SKM-1 (cell line): ENCODE data around the gene TRIM26.
"Not testable (repeated sequence)": the region's sequence is repeated elsewhere in the genome, so short reads cannot be mapped to it uniquely, and the experiment has no call there.

Experiments used
- DNase-seq: peaks from one replicate; lab custom pipeline; 2025; ENCODE audit not compliant: unreplicated experiment; lab: John Stamatoyannopoulos, UW

The TRIM26 gene, protein sequence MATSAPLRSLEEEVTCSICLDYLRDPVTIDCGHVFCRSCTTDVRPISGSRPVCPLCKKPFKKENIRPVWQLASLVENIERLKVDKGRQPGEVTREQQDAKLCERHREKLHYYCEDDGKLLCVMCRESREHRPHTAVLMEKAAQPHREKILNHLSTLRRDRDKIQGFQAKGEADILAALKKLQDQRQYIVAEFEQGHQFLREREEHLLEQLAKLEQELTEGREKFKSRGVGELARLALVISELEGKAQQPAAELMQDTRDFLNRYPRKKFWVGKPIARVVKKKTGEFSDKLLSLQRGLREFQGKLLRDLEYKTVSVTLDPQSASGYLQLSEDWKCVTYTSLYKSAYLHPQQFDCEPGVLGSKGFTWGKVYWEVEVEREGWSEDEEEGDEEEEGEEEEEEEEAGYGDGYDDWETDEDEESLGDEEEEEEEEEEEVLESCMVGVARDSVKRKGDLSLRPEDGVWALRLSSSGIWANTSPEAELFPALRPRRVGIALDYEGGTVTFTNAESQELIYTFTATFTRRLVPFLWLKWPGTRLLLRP

GRCh38 chr6:30212865-30213666 is at the start of gene TRIM26:
TRIM26 (minus strand) TSS chr6:30213406; CDS start chr6:30199103, 14,303 bp downstream.
- peak; percentile 96 for DNase-seq

DNA sequence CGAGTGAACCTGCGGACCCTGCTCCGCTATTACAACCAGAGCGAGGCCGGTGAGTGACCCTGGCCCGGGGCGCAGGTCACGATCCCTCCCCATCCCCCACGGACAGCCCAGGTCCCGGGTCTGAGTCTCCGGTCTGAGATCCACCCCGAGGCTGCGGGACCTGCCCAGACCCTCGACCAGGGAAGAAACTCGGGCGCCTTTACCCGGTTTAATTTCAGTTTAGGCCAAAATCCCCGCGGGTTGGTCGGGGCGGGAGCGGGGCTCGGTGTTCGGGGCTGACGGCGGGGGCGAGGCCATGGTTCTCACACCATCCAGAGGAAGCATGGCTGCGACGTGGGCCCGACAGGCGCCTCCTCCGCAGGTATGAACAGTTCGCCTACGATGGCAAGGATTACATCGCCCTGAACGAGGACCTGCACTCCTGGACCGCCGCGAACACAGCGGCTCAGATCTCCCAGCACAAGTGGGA is 46.9 kb upstream of the TRIM26 start:
- no peak for DNase-seq

DNA sequence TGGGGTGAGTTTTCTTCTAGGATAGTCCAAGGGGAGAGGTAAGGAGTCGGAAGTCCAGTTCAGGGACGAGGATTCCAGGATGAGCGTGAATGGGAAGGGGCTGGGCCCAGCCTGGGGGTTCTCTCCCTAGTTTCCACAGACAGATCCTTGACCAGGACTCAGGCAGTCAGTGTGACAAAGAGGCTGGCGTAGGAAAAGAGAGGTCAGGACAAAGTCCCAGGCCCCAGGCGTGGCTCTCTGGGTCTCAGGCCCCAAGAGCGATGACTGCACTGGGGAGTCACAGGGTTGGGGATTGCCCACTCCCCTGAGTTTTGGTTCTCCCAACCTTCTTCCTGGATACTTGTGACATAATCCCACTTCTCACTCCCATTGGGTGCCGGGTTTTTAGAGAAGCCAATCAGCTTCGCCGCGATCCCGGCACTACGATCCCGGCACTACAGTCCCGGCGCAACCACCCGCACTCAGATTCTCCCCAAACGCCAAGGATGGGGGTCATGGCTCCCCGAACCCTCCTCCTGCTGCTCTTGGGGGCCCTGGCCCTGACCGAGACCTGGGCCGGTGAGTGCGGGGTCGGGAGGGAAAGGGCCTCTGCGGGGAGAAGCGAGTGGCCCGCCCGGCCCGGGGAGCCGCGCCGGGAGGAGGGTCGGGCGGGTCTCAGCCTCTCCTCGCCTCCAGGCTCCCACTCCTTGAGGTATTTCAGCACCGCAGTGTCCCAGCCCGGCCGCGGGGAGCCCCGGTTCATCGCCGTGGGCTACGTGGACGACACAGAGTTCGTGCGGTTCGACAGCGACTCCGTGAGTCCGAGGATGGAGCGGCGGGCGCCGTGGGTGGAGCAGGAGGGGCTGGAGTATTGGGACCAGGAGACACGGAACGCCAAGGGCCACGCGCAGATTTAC is 46.2 kb upstream of the TRIM26 start:
- peak; percentile 16 for DNase-seq

- no peak for DNase-seq
Observed at GRCh38 chr6:30258204-30258603, 45.0 kb upstream of the TRIM26 start.

- not testable (repeated sequence) for DNase-seq
Observed at GRCh38 chr6:30252417-30252816, 39.2 kb upstream of the TRIM26 start.

- no peak for DNase-seq
Observed at GRCh38 chr6:30244560-30244959, 31.4 kb upstream of the TRIM26 start.

DNA sequence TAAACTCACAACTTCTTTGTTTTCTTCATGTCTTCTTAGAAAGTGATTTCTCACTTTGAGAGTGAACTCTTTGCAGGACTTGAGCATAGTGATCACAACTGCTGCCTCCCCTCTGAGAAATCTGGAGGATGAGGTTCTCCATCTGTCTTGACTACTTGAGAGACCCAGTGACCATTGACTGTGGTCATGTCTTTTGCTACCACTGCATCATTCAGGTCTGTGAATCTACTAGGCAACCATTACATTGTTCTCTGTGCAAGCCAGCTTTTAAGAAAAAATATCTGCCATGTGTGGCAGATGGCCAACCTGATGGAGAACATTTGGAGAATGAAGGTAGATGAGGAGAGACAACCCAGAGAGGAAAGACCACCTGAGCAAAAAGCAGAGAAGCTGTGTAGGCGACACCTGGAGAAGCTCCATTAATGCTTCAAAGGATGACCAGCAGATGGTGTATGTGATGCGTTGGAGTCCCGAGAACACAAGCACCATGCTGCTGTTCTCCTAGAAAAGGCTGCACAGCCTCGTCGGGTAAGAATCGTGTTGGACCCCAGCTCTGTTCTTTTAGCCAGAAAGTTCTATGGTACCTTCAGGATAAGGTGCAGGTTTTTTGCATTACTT is 25.1 kb upstream of the TRIM26 start:
- no peak for DNase-seq

DNA sequence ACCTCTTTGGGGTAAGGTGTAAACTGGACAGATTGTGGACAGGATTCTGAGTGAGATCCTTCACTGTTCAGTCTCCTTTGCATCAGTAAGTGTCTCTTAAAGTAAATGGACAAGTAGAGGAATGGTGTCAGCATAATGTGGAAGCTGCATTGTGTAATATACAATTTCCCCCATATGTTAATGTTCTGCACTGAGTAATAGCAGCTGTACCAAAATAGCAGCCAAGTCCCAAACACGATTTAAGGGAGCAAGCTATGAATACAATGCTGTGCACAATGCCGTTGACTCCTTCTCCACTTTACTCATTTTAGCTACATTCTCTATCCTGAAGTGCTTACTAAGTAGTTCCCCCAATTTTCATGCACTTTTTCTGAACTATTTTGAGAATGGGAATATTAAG is 21.1 kb upstream of the TRIM26 start:
- no peak for DNase-seq

- DNase-seq, result no peak
Observed at GRCh38 chr6:30231067-30231466, 17.9 kb upstream of the TRIM26 start.

DNA sequence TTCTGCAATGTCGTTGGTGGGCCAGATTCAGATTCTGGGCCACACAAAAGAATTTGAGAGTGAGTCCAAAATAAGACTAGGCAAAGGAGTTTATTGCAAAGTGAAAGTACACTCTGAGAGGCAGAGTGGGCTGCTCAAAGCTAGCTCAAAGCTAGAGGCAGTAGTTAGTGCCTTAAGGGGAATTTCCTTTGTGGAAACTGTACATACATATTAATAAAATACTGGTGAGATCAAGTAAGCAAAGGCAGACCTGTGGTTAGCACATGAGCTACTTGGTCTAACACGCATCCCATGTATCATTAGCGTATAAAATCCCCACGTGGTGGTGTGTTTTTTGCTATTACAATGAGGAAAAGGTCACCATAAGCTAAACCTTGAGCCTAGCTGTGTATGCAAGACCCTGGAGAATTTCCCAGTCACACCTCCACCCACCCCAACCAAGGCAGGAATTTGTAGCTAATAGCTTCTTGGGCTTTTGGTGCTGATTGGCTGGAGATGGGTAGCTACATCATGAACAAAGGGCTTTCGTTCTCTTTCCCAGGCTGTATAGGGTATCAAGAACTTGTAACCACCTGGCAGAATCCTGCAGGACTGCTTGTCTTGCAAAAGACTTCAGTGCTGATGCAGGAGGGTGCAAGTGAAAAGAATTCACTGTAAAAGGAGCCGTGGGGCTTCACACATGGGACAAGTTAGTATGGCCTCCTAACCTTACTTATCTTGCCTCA is 14.7 kb upstream of the TRIM26 start:
- no peak for DNase-seq

- no peak for DNase-seq
Observed at GRCh38 chr6:30227242-30227722, 14.1 kb upstream of the TRIM26 start.

GRCh38 chr6:30223339-30223738 is 10.1 kb upstream of the TRIM26 start:
- DNase-seq, result no peak

DNA sequence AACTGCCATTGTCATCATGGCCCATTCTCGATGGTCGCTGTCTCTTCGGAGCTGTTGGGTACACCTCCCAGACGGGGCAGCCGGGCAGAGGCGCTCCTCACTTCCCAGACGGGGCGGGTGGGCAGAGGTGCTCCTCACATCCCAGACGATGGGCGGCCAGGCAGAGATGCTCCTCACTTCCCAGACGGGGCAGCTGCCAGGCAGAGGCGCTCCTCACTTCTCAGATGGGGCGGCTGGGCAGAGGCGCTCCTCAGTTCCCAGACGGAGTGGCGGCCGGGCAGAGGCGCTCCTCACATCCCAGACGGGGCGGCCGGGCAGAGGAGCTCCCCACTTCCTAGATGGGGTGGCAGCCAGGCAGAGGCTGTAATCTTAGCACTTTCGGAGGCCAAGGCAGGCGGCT is 8.8 kb upstream of the TRIM26 start:
- DNase-seq, result not testable (repeated sequence)

- DNase-seq, result not testable (repeated sequence)
Observed at GRCh38 chr6:30221395-30221794, 8.2 kb upstream of the TRIM26 start.

DNA sequence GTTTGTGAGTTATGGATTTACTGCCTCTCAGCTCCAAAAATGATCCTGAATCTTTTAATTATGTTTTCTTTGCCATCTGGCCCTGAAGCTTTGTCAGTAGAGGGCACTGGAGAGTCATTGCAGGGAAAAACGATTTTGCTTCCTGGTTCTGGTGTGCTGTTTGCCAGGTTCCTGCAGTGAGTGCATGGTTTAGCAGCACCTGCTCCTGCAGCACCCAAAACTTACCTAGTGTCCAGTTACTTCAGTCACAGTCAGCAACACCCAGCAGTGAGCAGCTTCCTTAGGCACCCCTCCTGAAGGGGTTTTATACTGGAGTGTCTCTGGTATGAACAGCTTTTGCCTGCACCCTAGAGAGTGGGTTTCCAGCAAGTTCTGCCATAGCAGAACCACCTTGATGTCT is 6.0 kb upstream of the TRIM26 start:
- peak; percentile 64 for DNase-seq

GRCh38 chr6:30216096-30216495 is 2.9 kb upstream of the TRIM26 start:
- DNase-seq, result no peak

DNA sequence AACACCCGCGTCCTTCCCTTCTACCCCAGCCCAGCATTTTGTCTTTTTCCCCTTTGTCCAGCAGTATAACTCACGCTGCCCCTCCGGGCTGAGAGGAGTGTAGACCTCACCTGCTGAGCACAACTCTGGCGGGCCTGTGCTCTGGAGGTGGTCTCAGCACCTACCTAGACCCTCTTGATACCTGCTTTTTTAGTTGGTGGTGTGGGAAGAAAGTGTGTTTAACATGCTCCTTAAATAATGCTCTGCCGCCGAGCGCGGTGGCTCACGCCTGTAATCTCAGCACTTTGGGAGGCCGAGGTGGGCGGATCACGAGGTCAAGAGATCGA is 1.4 kb upstream of the TRIM26 start:
- no peak for DNase-seq

- DNase-seq, result peak; percentile 63
Observed at GRCh38 chr6:30213957-30214656, 901 bp upstream of the TRIM26 start.

- no peak for DNase-seq
Observed at GRCh38 chr6:30213667-30213956, 406 bp upstream of the TRIM26 start.
